GM12873 (cell line): Measurements from ENCODE around the gene GADD45A.

ENCODE experiments used
- CTCF ChIP-seq: IDR thresholded peaks from 2 replicates; pipeline ENCODE4 v1.5.1; 2012; ENCODE audit warnings: low read depth, mild to moderate bottlenecking, moderate library complexity, low read length, control low read depth; ENCODE audit not compliant: insufficient read depth; ENCODE audit errors: missing control alignments

Gene GADD45A

GRCh38 chr1:67716800-67717199, 31.8 kb downstream of the GADD45A start:
- TF ChIP-seq CTCF: no peak

- TF ChIP-seq CTCF: no peak
These were observed 32.9 kb downstream of the GADD45A start for GRCh38 chr1:67717876-67718275.

DNA sequence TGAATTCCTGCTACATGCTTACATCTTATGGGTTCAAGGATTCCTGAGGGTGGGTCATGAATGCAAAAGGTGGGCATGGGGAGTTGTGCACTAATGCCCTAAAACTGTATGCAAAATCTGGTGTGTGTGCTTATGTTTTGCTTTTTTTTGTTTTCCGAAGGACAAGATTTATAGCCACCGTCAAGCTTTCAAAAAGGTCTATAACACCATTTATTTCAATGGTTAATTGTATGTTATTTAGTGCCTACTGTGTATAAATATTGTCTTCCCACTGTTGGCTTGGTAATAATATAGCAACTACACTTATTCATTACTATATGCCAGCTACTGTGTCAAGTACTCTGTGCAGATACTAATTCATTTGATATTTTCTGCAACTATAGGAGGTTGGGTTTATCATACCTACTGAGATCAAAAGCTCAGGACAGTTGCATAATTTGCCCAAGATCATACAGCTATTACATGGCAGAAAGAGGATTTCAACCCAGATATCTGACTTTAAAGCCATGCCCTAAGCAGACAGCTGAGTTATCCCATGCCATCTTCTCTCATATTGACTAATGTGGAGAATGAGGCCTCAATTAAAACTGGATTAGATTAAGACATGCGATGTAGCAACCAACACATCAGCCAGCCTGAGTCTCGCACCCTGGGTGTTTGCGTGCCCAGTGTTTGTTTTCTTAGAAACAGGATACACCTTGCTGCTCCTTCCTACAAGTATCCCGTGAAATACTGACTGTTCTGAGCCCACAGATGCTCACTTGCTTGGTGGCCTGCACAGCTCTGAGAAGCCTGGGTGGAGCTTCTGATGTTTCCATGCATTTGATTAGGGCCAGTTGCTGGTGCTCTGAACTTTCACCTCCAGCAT, 34.6 kb downstream of the GADD45A start:
- no peak for TF ChIP-seq CTCF

DNA sequence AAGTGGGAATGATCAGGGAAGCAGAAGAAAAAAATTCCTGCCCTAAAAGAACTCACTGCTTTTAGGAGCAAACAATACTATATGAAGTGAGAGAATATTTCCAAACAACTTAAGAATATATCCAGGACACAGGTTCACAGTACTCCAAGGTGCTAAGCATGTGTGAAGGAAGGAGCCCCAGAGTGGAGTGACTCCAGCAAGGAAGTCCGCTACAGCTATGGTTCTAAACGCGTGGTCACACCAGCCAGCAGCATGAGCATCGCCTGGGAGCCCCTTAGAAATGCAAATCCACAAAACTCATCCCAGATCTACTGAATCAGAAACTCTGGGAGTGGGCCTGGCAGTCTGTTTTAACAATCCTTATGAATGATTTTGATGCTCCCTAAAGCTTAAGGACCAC, 36.1 kb downstream of the GADD45A start:
- TF ChIP-seq CTCF: no peak

DNA sequence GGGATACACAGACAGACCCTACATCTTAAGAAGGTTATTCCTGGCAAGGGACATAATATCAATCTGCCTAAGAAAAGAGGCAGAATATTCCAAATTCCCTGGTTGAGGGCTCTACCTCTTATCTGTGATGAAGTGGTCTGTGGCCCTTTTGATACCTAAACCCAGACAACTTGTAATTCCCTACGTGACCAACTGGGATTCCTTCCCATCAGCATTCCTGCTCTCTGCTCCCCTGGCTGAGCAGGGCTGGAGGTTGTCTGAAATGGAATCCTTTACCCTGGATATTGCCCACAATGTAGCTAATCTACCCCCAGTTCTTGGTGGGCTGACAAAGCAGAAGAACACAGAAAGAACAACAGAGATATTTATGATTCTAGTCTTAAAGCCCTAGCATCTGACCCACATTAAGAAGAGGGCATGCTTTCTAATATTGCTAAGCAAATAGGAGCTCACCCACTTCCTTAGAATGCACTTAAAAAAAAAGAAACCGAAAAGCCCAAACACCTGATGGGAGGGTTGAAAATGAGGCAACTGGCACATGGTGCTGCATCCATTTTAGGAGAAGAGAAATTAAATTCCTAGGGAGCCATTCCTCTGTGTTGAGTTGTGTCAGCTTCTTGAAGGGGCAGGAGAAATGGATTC, 36.8 kb downstream of the GADD45A start:
- no peak for TF ChIP-seq CTCF

- TF ChIP-seq CTCF: no peak
These were observed 37.4 kb downstream of the GADD45A start for GRCh38 chr1:67722292-67722944.

- no peak for TF ChIP-seq CTCF
These were observed 38.1 kb downstream of the GADD45A start for GRCh38 chr1:67723126-67723525.
